CD4-positive, alpha-beta T cell (primary cell): ENCODE data around the gene RPIA. TPM values are rescaled to one million over a fixed set of nuclear protein-coding genes. Genes with fewer than 3 reads are reported as not detected.

Source experiments
- ATAC-seq: fragments of 200-7000 bp; cut with Tn5 transposase; one replicate; pipeline ENCODE4 v1.10.0; 2022; ENCODE audit warnings: mild to moderate bottlenecking; ENCODE audit not compliant: poor library complexity
- CTCF ChIA-PET: fragments of 350-600 bp; sonication (Branson Sonifier 250); formaldehyde crosslinking; loops from one replicate; lab custom pipeline; 2021; ENCODE audit warnings: antibody characterized with exemption, inconsistent platforms; lab: Charles Lee
- POLR2A ChIA-PET: fragments of 350-600 bp; sonication (Branson Sonifier 250); formaldehyde crosslinking; loops from one replicate; lab custom pipeline; 2021; ENCODE audit warnings: antibody characterized with exemption, inconsistent platforms; lab: Charles Lee
- DNase-seq, 14 experiments: peaks; one replicate each; pipeline ENCODE4 v3.0.0-alpha.2; 2013 to 2020; ENCODE audit warnings: mixed read lengths in 2 of 14
- H3K27ac ChIP-seq, 2 donors: one replicate each; pipeline versions ENCODE4 v1.5.1 to v1.7.0; 2013; ENCODE audit warnings: low read length in 2 of 2, low read depth in 1 of 2, mild to moderate bottlenecking in 1 of 2
- H3K27me3 ChIP-seq, 2 experiments: 1 replicate in 1 of 2; 2 replicates in 1 of 2; pipeline versions ENCODE4 v1.6.1 to v1.7.0; 2013; ENCODE audit warnings: low read length in 2 of 2, control low read depth in 1 of 2, mild to moderate bottlenecking in 1 of 2, moderate library complexity in 1 of 2; ENCODE audit not compliant: insufficient read depth in 2 of 2, control insufficient read depth in 1 of 2
- H3K36me3 ChIP-seq: one replicate; pipeline ENCODE4 v1.6.1; 2013; ENCODE audit warnings: low read length, control low read depth; ENCODE audit not compliant: insufficient read depth
- H3K4me1 ChIP-seq: one replicate; pipeline ENCODE4 v1.6.1; 2013; ENCODE audit warnings: low read length, control low read depth; ENCODE audit not compliant: insufficient read depth
- H3K4me3 ChIP-seq: one replicate; pipeline ENCODE4 v1.5.1; 2013; ENCODE audit warnings: mild to moderate bottlenecking, low read length, moderate library complexity
- H3K9me3 ChIP-seq, 2 experiments: 1 replicate in 1 of 2; 2 replicates in 1 of 2; pipeline versions ENCODE4 v1.6.1 to v1.7.0; 2013; ENCODE audit warnings: low read length in 2 of 2, mild to moderate bottlenecking in 2 of 2, control low read depth in 1 of 2, moderate library complexity in 1 of 2; ENCODE audit not compliant: control insufficient read depth in 1 of 2, insufficient read depth in 1 of 2
- H3K27ac Mint-ChIP-seq: one replicate; pipeline ENCODE4 v1.8.0; 2020; ENCODE audit warnings: mixed read lengths
- H3K27me3 Mint-ChIP-seq: one replicate; pipeline ENCODE4 v1.8.0; 2021; ENCODE audit warnings: mixed read lengths
- H3K36me3 Mint-ChIP-seq: one replicate; pipeline ENCODE4 v1.8.0; 2021; ENCODE audit warnings: low read depth, mixed read lengths
- H3K4me1 Mint-ChIP-seq: one replicate; pipeline ENCODE4 v1.8.0; 2021; ENCODE audit warnings: low read depth, mixed read lengths
- H3K4me3 Mint-ChIP-seq: one replicate; pipeline ENCODE4 v1.8.0; 2020; ENCODE audit warnings: mild to moderate bottlenecking, mixed read lengths
- H3K9me3 Mint-ChIP-seq: one replicate; pipeline ENCODE4 v1.8.0; 2020; ENCODE audit warnings: mixed read lengths
- intact Hi-C, 2 experiments: fragments of 100-400 bp; cut with DNase I in 1 of 2; cut with micrococcal nuclease in 1 of 2; formaldehyde crosslinking; loops; one replicate each; pipeline versions ENCODE4 v1.15.1 to v1.9.0; 2023 to 2025; cut with DNase I, micrococcal nuclease
- total RNA-seq, 174 experiments: library from RNA in 2 of 174; stranded (reverse) in 2 of 174; gene quantifications; one replicate each; pipeline ENCODE4 v1.2.3 and lab custom pipeline; 2021 to 2026
- TF ChIP-seq, protein P1 (sequence below): fragments of 200-600 bp; IDR thresholded peaks from one replicate; pipeline ENCODE4 v1.8.0; 2022; ENCODE audit warnings: antibody characterized with exemption, mild to moderate bottlenecking

RPIA gene
- total RNA-seq, 2 experiments from 2014 or later, result 21.6 to 24.7 TPM

DNA sequence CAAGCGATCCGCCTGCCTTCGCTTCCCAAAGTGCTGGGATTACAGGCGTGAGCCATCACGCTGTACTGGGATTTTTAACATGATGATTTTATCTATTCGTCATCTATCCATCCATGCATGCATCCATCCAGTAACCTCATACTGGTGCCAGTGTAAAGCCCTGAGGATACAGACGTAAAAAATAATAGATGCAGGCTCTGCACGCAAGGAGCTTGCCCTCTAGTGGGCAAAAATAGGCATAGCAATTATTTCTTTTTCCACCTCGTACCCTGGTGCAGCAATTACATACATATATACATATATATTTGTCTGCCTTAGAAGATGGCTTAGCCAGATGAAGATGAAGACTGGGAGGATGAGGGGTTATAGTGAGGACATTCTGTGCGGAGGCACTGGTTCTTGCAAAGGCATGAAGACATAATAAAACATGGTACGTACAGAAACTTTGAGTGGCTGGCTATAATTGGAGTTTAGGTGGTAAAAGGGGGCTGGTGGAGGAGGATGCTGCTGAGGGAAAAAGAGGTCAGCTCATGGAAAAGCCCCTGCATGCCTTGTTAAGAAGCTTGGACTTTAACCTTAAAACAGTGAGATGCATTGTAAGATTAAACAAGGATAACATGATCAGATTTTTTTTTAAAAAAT lies 19.6 kb upstream of the RPIA start:
- ChIA-PET POLR2A (interaction anchor here (0.6 to 1.2 kb wide), 4 partner anchors 20 to 99 kb away, joined by 3 to 5 read pairs (median 4); no protein-coding TSS in a partner anchor), CTCF (interaction anchor here (0.6 to 4.3 kb wide), 15 partner anchors 9 to 110 kb away, joined by 3 to 23 read pairs (median 5); partner anchors contain the start of genes EIF2AK3 and RPIA)
- Mint-ChIP-seq H3K9me3 (no peaks in the 10 kb centered on the region), H3K4me3 (no peak overlapping the region), H3K27me3 (no peaks in the 10 kb centered on the region), H3K4me1 (no peaks in the 10 kb centered on the region), H3K27ac (no peak overlapping the region), H3K36me3 (no peaks in the 10 kb centered on the region)
- DNase-seq (peak in 4 of 14 experiments; percentile 14 to 68 (median 58)), ATAC-seq (peak; percentile 69)
- Histone ChIP-seq H3K4me1 (no peaks in the 10 kb centered on the region), H3K36me3 (no peaks in the 10 kb centered on the region), H3K27ac (no peak overlapping the region), H3K9me3 (no peaks in the 10 kb centered on the region), H3K27me3 (no peaks in the 10 kb centered on the region), H3K4me3 (no peak overlapping the region)
- TF ChIP-seq, protein P1, sequence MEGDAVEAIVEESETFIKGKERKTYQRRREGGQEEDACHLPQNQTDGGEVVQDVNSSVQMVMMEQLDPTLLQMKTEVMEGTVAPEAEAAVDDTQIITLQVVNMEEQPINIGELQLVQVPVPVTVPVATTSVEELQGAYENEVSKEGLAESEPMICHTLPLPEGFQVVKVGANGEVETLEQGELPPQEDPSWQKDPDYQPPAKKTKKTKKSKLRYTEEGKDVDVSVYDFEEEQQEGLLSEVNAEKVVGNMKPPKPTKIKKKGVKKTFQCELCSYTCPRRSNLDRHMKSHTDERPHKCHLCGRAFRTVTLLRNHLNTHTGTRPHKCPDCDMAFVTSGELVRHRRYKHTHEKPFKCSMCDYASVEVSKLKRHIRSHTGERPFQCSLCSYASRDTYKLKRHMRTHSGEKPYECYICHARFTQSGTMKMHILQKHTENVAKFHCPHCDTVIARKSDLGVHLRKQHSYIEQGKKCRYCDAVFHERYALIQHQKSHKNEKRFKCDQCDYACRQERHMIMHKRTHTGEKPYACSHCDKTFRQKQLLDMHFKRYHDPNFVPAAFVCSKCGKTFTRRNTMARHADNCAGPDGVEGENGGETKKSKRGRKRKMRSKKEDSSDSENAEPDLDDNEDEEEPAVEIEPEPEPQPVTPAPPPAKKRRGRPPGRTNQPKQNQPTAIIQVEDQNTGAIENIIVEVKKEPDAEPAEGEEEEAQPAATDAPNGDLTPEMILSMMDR, result peak; percentile 92
- intact Hi-C loops, result loop anchor here in 1 of 2 experiments (1.0 kb wide), 2 partner anchors 45 to 81 kb away; partner anchors contain the start of gene EIF2AK3

GRCh38 chr2:88673363-88673762 lies 18.1 kb upstream of the RPIA start:
- H3K4me1 Mint-ChIP-seq, result no peaks in the 10 kb centered on the region

DNA sequence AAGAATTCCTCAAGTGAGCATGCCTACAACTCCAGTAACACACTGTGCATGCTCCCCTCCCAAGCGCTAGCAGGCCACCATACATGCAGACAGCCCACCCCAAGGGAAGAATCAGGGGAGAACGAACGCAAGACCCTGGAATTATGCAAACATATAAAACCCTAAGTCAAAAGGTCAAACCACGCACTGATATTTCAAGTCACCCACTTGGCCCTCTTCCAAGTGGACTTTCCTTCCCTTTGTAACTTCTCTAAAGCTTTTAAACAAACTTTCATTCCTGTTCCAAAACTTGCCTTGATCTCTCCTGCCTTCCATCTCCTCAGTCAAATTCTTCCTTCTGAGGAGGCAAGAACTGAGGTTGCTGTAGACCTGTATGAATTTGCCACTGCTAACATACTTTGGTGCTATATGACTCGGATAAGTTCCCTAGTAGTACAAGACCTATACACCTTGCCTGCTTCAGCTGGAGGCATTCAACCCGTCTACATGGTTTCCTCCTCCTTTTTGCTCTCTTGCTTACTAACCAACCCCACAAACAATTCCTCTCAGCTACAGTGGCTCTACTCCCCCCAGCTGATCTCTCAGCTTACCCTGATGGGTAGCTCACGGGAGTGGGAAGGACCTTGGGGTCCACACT lies 11.1 kb upstream of the RPIA start:
- no peak for ATAC-seq
- H3K9me3 Mint-ChIP-seq, result peaks cover 11% of the 10 kb centered on the region
- H3K36me3 Mint-ChIP-seq, result peaks cover 10% of the 10 kb centered on the region
- Histone ChIP-seq H3K27ac (no peak overlapping the region), H3K27me3 (no peaks in the 10 kb centered on the region), H3K36me3 (no peaks in the 10 kb centered on the region), H3K9me3 (peaks cover 4 to 5% of the 10 kb centered on the region in 2 experiments), H3K4me3 (no peak overlapping the region), H3K4me1 (no peaks in the 10 kb centered on the region)
- H3K4me3 Mint-ChIP-seq, result no peak overlapping the region
- POLR2A ChIA-PET, result interaction anchor here (1.3 kb wide), 1 partner anchor 12 kb away, joined by 5 read pairs; the partner anchor contains the start of gene RPIA
- peak in 2 of 14 experiments; percentile 34 to 37 for DNase-seq
- CTCF ChIA-PET, result no interaction called here
- TF ChIP-seq, protein P1, result no peak
- intact Hi-C loops, result no loop called here
- peaks cover 4% of the 10 kb centered on the region for H3K27me3 Mint-ChIP-seq
- H3K27ac Mint-ChIP-seq, result no peak overlapping the region
- no peaks in the 10 kb centered on the region for H3K4me1 Mint-ChIP-seq

More at GRCh38 chr2:88673363-88673762, 18.1 kb upstream of the RPIA start:
- no peaks in the 10 kb centered on the region for H3K36me3 ChIP-seq
- H3K27ac ChIP-seq, result no peak overlapping the region
- H3K4me1 ChIP-seq, result no peaks in the 10 kb centered on the region
- no peak overlapping the region for H3K27ac Mint-ChIP-seq
- ChIA-PET POLR2A (no interaction called here), CTCF (interaction anchor here (4.3 kb wide), 1 partner anchor 18 kb away, joined by 23 read pairs; the partner anchor contains the start of gene RPIA)
- intact Hi-C loops, result no loop called here
- H3K4me3 ChIP-seq, result no peak overlapping the region
- DNase-seq (no peak), ATAC-seq (no peak)
- H3K4me3 Mint-ChIP-seq, result no peak overlapping the region
- no peaks in the 10 kb centered on the region for H3K9me3 ChIP-seq
- TF ChIP-seq, protein P1, result no peak
- H3K27me3 Mint-ChIP-seq, result no peaks in the 10 kb centered on the region
- H3K27me3 ChIP-seq, result no peaks in the 10 kb centered on the region
- no peaks in the 10 kb centered on the region for H3K36me3 Mint-ChIP-seq
- H3K9me3 Mint-ChIP-seq, result no peaks in the 10 kb centered on the region
